Glomerular endothelial cell (primary cell): Measurements from ENCODE around the gene GALNT16. TPM values are rescaled to one million over a fixed set of nuclear protein-coding genes. Genes with fewer than 3 reads are reported as not detected.
"Not testable (repeated sequence)": the region's sequence is repeated elsewhere in the genome, so short reads cannot be mapped to it uniquely, and the experiment has no call there.

Experiments used
- DNase-seq: peaks from one replicate; pipeline ENCODE4 v3.0.0-alpha.2; 2011; ENCODE audit warnings: low read depth, low spot score; ENCODE audit errors: extremely low read depth
- total RNA-seq: library from RNA; depleted of rRNA; stranded (reverse); fragments of >200 nt; gene quantifications from 2 replicates; pipeline ENCODE4 v1.2.3, GENCODE V29; 2015

GALNT16 gene
- total RNA-seq, 1 donor from 2014 or later = 0.70 TPM

GRCh38 chr14:69282448-69282847, 22.5 kb downstream of the GALNT16 start:
- DNase-seq = no peak

- no peak for DNase-seq
These were observed 24.2 kb downstream of the GALNT16 start for GRCh38 chr14:69284170-69284569.

GRCh38 chr14:69285661-69286255, 25.8 kb downstream of the GALNT16 start:
- no peak for DNase-seq

- no peak for DNase-seq
These were observed 27.4 kb downstream of the GALNT16 start for GRCh38 chr14:69287098-69288010.

GRCh38 chr14:69288011-69288771, 28.2 kb downstream of the GALNT16 start:
- DNase-seq = no peak

GRCh38 chr14:69288956-69289705, 29.2 kb downstream of the GALNT16 start:
- DNase-seq = no peak

GRCh38 chr14:69289811-69290520, 30.0 kb downstream of the GALNT16 start:
- DNase-seq = no peak

GRCh38 chr14:69290881-69291280, 30.9 kb downstream of the GALNT16 start:
- not testable (repeated sequence) for DNase-seq

- DNase-seq = no peak
These were observed 31.4 kb downstream of the GALNT16 start for GRCh38 chr14:69291396-69291795.

GRCh38 chr14:69291891-69292561, 32.1 kb downstream of the GALNT16 start:
- no peak for DNase-seq

- no peak for DNase-seq
These were observed 38.4 kb downstream of the GALNT16 start for GRCh38 chr14:69298131-69299071.

- no peak for DNase-seq
These were observed 39.5 kb downstream of the GALNT16 start for GRCh38 chr14:69299286-69300035.

- DNase-seq = no peak
These were observed 40.8 kb downstream of the GALNT16 start for GRCh38 chr14:69300601-69301221.

GRCh38 chr14:69303086-69303485, 43.1 kb downstream of the GALNT16 start:
- DNase-seq = no peak

- no peak for DNase-seq
These were observed 52.6 kb downstream of the GALNT16 start for GRCh38 chr14:69312608-69313007.

GRCh38 chr14:69313176-69313575, 53.2 kb downstream of the GALNT16 start:
- DNase-seq = no peak

GRCh38 chr14:69314327-69314726, 54.4 kb downstream of the GALNT16 start:
- DNase-seq = no peak
